AG10803 (cell line): ENCODE data around the gene PARS2.

Experiments
- DNase-seq: peaks from one replicate; pipeline ENCODE4 v3.0.0; 2010; ENCODE audit warnings: low read depth
- H3K4me3 ChIP-seq: 2 replicates; pipeline ENCODE4 v1.5.1; 2011; ENCODE audit warnings: mild to moderate bottlenecking, low read length, control low read depth
- CTCF ChIP-seq: conservative IDR thresholded peaks from 2 replicates; pipeline ENCODE4 v1.5.1; 2011; ENCODE audit warnings: mild to moderate bottlenecking, low read length, control low read depth, inconsistent platforms

Gene PARS2

GRCh38 chr1:54743416-54744226, 20.7 kb downstream of the PARS2 start:
- no peak for TF ChIP-seq CTCF
- no peak for DNase-seq
- H3K4me3 ChIP-seq = no peak overlapping the region

GRCh38 chr1:54742282-54742681, 22.0 kb downstream of the PARS2 start:
- no peak for TF ChIP-seq CTCF
- DNase-seq = peak; percentile 27
- no peak overlapping the region for H3K4me3 ChIP-seq

GRCh38 chr1:54741531-54741930, 22.8 kb downstream of the PARS2 start:
- DNase-seq = no peak
- no peak for TF ChIP-seq CTCF
- H3K4me3 ChIP-seq = no peak overlapping the region

- DNase-seq = no peak
- no peak overlapping the region for H3K4me3 ChIP-seq
- no peak for TF ChIP-seq CTCF
Measured at GRCh38 chr1:54738244-54738643, 26.1 kb downstream of the PARS2 start.

GRCh38 chr1:54736685-54737084, 27.6 kb downstream of the PARS2 start:
- no peak for DNase-seq
- TF ChIP-seq CTCF = no peak
- no peak overlapping the region for H3K4me3 ChIP-seq

GRCh38 chr1:54728027-54728426, 36.3 kb downstream of the PARS2 start:
- H3K4me3 ChIP-seq = no peak overlapping the region
- DNase-seq = no peak
- no peak for TF ChIP-seq CTCF

GRCh38 chr1:54724771-54725170, 39.6 kb downstream of the PARS2 start:
- TF ChIP-seq CTCF = no peak
- H3K4me3 ChIP-seq = no peak overlapping the region
- no peak for DNase-seq
